ENCODE measurements around the gene SNAI3. TPM values are rescaled to one million over a fixed set of nuclear protein-coding genes. Genes with fewer than 3 reads are reported as not detected.

Gene SNAI3
- total RNA-seq, 4 donors from 2014 or later: 0.33 to 1.3 (median 1.3) TPM

GRCh38 chr16:88730632-88731607 lies 44.6 kb upstream of the SNAI3 start:
- peaks cover 35 to 39% of the 10 kb centered on the region in 2 donors for H3K36me3 ChIP-seq
- H3K27me3 ChIP-seq: no peaks in the 10 kb centered on the region
- 88 to 90% methylated on average over 30 to 34 of the region's 34 CpGs for WGBS, 2 donors
- H3K4me3 ChIP-seq (replicated peaks in 1 of 3): no peak overlapping the region
- DNase-seq: no peak
- peaks cover 0 to 6% of the 10 kb centered on the region in 2 donors for H3K4me1 ChIP-seq
- no peak for TF ChIP-seq POLR2A (IDR thresholded peaks at IDR 0.05)
- TF ChIP-seq, protein P1, sequence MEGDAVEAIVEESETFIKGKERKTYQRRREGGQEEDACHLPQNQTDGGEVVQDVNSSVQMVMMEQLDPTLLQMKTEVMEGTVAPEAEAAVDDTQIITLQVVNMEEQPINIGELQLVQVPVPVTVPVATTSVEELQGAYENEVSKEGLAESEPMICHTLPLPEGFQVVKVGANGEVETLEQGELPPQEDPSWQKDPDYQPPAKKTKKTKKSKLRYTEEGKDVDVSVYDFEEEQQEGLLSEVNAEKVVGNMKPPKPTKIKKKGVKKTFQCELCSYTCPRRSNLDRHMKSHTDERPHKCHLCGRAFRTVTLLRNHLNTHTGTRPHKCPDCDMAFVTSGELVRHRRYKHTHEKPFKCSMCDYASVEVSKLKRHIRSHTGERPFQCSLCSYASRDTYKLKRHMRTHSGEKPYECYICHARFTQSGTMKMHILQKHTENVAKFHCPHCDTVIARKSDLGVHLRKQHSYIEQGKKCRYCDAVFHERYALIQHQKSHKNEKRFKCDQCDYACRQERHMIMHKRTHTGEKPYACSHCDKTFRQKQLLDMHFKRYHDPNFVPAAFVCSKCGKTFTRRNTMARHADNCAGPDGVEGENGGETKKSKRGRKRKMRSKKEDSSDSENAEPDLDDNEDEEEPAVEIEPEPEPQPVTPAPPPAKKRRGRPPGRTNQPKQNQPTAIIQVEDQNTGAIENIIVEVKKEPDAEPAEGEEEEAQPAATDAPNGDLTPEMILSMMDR (IDR thresholded peaks at IDR 0.05): no peak
- intact Hi-C loops (cut with DNase I): no loop called here
- no peak overlapping the region for H3K27ac ChIP-seq
- H3K9me3 ChIP-seq: no peaks in the 10 kb centered on the region

- WGBS, 2 donors: 76 to 77% methylated on average over 9 to 16 of the region's 20 CpGs
- intact Hi-C loops (cut with DNase I): no loop called here
- Histone ChIP-seq H3K36me3 (peaks cover 35 to 42% of the 10 kb centered on the region in 2 donors), H3K27me3 (no peaks in the 10 kb centered on the region), H3K27ac (no peak overlapping the region), H3K4me1 (peaks cover 0 to 6% of the 10 kb centered on the region in 2 donors), H3K4me3 (replicated peaks in 1 of 3) (no peak overlapping the region), H3K9me3 (no peaks in the 10 kb centered on the region)
- no peak for TF ChIP-seq POLR2A (IDR thresholded peaks at IDR 0.05)
- TF ChIP-seq, protein P1 (IDR thresholded peaks at IDR 0.05): no peak
- no peak for DNase-seq
Observed at GRCh38 chr16:88727871-88728270, 41.6 kb upstream of the SNAI3 start.

DNA sequence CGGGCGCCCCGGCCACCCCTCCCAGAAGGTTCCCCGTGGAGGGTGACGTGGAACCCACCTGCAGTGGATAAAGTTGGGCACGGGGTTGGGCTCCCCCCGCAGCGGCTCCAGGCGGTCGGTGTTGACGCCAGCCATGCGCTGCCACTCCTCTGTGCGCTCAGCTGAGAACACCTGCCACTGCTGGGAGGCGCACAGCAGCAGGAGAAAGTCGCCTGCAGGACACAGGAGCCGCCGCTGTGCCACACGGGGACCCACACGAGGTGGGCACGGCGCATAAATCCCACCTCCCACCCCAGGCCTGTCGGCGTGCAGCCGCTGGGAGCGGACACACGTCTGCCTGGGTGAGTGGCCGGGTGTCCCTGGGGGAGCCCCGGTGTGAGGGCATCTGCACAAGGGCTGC lies 40.7 kb upstream of the SNAI3 start:
- peak; percentile 84 to 88 for DNase-seq
- H3K4me1 ChIP-seq: peaks cover 0 to 6% of the 10 kb centered on the region in 2 donors
- peak overlapping the region in 1 of 3 donors; percentile 32 for H3K27ac ChIP-seq
- intact Hi-C loops (cut with DNase I): no loop called here
- H3K27me3 ChIP-seq: no peaks in the 10 kb centered on the region
- 59 to 60% methylated on average over 10 to 15 of the region's 28 CpGs for WGBS, 2 donors
- no peak for TF ChIP-seq POLR2A (IDR thresholded peaks at IDR 0.05)
- TF ChIP-seq, protein P1 (IDR thresholded peaks at IDR 0.05): peak in 1 of 6 experiments; percentile 31
- H3K4me3 ChIP-seq (replicated peaks in 1 of 3): no peak overlapping the region
- H3K36me3 ChIP-seq: peaks cover 41 to 50% of the 10 kb centered on the region in 2 donors
- H3K9me3 ChIP-seq: no peaks in the 10 kb centered on the region

- DNase-seq: no peak
- H3K36me3 ChIP-seq: peaks cover 47 to 56% of the 10 kb centered on the region in 2 donors
- intact Hi-C loops (cut with DNase I): no loop called here
- H3K9me3 ChIP-seq: no peaks in the 10 kb centered on the region
- TF ChIP-seq, protein P1 (IDR thresholded peaks at IDR 0.05): no peak
- TF ChIP-seq POLR2A (IDR thresholded peaks at IDR 0.05): no peak
- H3K27me3 ChIP-seq: no peaks in the 10 kb centered on the region
- WGBS, 2 donors: 88 to 92% methylated on average over 10 to 13 of the region's 17 CpGs
- peak overlapping the region in 1 of 3 donors; percentile 32 for H3K27ac ChIP-seq
- no peak overlapping the region for H3K4me3 ChIP-seq (replicated peaks in 1 of 3)
- peaks cover 0 to 6% of the 10 kb centered on the region in 2 donors for H3K4me1 ChIP-seq
Observed at GRCh38 chr16:88726408-88726749, 40.1 kb upstream of the SNAI3 start.

Measured in thyroid gland (tissue), 4 donors.